ENCODE results near the gene VRK1.

Gene VRK1

DNA sequence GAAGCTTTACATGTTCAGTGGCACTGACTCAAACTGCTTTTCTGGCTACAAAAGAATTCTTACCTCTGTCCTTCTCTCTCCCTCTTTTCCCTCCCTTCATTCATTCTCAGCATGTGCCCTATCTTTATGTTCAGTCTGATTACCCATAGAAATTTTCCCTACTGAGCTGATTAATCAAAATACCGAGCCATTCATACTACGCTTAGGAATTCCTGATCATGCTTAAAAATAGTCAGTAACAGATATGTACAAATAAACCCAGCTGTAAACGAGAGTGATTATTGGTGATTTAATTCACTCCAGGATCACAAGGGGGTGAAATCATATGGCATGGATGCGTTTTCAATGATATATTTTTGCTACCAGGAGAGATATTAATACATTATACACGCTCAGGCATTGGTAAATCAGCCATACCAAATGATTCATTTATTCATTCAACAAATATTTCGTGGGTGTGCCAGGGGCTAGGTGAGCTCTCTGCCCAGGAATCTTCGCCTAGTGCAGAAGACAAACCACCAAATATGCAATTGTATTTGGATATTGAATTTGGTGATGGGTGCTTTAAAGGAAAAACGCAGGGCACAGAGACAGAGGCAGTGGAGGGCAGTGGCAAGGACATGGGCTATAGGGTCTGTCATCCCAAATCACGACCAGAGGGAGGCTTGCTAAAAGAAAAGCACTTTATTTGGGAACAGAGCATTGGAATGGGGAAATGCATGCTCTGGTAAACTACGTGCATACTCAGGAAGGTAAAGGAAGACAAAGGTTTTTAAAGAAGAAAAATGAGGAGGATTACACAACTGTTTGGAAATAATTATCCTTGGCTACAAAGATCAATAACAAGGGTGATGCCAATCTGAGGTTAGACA is 13.9 kb upstream of the VRK1 start:
- H3K4me1 ChIP-seq (ENCODE audit: insufficient read depth, low read length, poor library complexity, severe bottlenecking) = no peaks in the 10 kb centered on the region
- H3K9ac ChIP-seq (ENCODE audit: low read depth, low read length, poor library complexity, severe bottlenecking) = no peak overlapping the region
- no peaks in the 10 kb centered on the region for H3F3A ChIP-seq (ENCODE audit: low read depth)
- H2AFZ ChIP-seq (ENCODE audit: low read length) = no peak overlapping the region
- H3K9me2 ChIP-seq (replicated peaks; ENCODE audit: low read depth, low read length) = no peaks in the 10 kb centered on the region
- no peaks in the 10 kb centered on the region for H3K36me3 ChIP-seq (ENCODE audit: insufficient read depth, low read length)
- H3K9me3 ChIP-seq (ENCODE audit: insufficient read depth, low read depth, low read length) = no peaks in the 10 kb centered on the region
- H3K4me2 ChIP-seq (ENCODE audit: low read depth, low read length, poor library complexity, severe bottlenecking) = no peak overlapping the region
- H3K27me3 ChIP-seq (ENCODE audit: insufficient read depth, low read length, poor library complexity, severe bottlenecking) = no peaks in the 10 kb centered on the region
- H4K20me1 ChIP-seq (ENCODE audit: insufficient read depth, low read length, poor library complexity, severe bottlenecking) = no peaks in the 10 kb centered on the region
- H3K79me2 ChIP-seq (ENCODE audit: insufficient read depth, low read length) = no peaks in the 10 kb centered on the region
- H3K4me3 ChIP-seq (ENCODE audit: low read length, poor library complexity, severe bottlenecking) = no peak overlapping the region
- TF ChIP-seq, protein P1, sequence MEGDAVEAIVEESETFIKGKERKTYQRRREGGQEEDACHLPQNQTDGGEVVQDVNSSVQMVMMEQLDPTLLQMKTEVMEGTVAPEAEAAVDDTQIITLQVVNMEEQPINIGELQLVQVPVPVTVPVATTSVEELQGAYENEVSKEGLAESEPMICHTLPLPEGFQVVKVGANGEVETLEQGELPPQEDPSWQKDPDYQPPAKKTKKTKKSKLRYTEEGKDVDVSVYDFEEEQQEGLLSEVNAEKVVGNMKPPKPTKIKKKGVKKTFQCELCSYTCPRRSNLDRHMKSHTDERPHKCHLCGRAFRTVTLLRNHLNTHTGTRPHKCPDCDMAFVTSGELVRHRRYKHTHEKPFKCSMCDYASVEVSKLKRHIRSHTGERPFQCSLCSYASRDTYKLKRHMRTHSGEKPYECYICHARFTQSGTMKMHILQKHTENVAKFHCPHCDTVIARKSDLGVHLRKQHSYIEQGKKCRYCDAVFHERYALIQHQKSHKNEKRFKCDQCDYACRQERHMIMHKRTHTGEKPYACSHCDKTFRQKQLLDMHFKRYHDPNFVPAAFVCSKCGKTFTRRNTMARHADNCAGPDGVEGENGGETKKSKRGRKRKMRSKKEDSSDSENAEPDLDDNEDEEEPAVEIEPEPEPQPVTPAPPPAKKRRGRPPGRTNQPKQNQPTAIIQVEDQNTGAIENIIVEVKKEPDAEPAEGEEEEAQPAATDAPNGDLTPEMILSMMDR (conservative IDR thresholded peaks at IDR 0.05; ENCODE audit: low read length) = no peak
- no peak for TF ChIP-seq EZH2phosphoT487 (IDR thresholded peaks at IDR 0.05; ENCODE audit: borderline replicate concordance)

DNA sequence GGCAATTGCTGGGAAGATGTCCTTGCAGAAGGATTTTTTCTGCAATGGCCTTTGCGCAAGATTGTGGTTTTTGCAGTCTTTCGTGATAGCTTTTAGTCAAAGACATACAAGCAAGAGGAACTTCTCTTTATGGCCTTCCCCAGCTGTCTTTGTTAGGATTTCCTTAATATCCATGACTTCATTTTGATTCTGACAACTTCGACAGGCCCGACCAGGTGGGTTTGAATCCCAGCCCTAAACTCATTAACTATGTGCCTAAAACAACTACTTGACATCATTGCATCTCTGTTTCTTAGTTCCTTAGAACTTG is 13.3 kb upstream of the VRK1 start:
- no peaks in the 10 kb centered on the region for H3K79me2 ChIP-seq (ENCODE audit: insufficient read depth, low read length)
- H4K20me1 ChIP-seq (ENCODE audit: insufficient read depth, low read length, poor library complexity, severe bottlenecking) = no peaks in the 10 kb centered on the region
- H3K27me3 ChIP-seq (ENCODE audit: insufficient read depth, low read length, poor library complexity, severe bottlenecking) = no peaks in the 10 kb centered on the region
- no peak overlapping the region for H2AFZ ChIP-seq (ENCODE audit: low read length)
- H3K36me3 ChIP-seq (ENCODE audit: insufficient read depth, low read length) = no peaks in the 10 kb centered on the region
- H3K9ac ChIP-seq (ENCODE audit: low read depth, low read length, poor library complexity, severe bottlenecking) = no peak overlapping the region
- no peak overlapping the region for H3K4me2 ChIP-seq (ENCODE audit: low read depth, low read length, poor library complexity, severe bottlenecking)
- no peaks in the 10 kb centered on the region for H3F3A ChIP-seq (ENCODE audit: low read depth)
- no peaks in the 10 kb centered on the region for H3K9me3 ChIP-seq (ENCODE audit: insufficient read depth, low read depth, low read length)
- no peak overlapping the region for H3K4me3 ChIP-seq (ENCODE audit: low read length, poor library complexity, severe bottlenecking)
- H3K9me2 ChIP-seq (replicated peaks; ENCODE audit: low read depth, low read length) = no peaks in the 10 kb centered on the region
- no peaks in the 10 kb centered on the region for H3K4me1 ChIP-seq (ENCODE audit: insufficient read depth, low read length, poor library complexity, severe bottlenecking)
- TF ChIP-seq, protein P1 (conservative IDR thresholded peaks at IDR 0.05; ENCODE audit: low read length) = no peak
- no peak for TF ChIP-seq EZH2phosphoT487 (IDR thresholded peaks at IDR 0.05; ENCODE audit: borderline replicate concordance)

DNA sequence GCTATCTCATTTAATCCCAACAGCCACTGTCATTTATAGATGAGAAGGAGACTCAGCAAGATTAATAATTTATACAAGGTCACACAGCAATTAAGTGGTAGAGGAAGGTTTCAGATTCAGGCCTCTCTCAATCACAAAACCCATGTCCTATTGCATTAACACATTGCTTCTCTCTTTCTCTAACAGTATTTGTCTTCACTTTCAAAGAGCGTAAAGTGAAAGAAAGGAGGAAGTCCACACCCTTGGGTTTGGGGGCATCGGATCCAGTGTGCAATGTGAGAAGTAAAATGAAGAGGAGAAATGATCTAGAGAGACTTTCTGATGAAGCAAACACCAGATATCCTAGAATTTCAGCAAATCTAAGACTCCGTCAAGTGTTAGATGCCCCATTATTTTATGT is 7.0 kb upstream of the VRK1 start:
- Histone ChIP-seq H3K79me2 (ENCODE audit: insufficient read depth, low read length) (no peaks in the 10 kb centered on the region), H3K4me3 (ENCODE audit: low read length, poor library complexity, severe bottlenecking) (no peak overlapping the region), H3K36me3 (ENCODE audit: insufficient read depth, low read length) (no peaks in the 10 kb centered on the region), H3K27me3 (ENCODE audit: insufficient read depth, low read length, poor library complexity, severe bottlenecking) (no peaks in the 10 kb centered on the region), H3F3A (ENCODE audit: low read depth) (no peaks in the 10 kb centered on the region), H3K9me2 (replicated peaks; ENCODE audit: low read depth, low read length) (no peaks in the 10 kb centered on the region), H3K9me3 (ENCODE audit: insufficient read depth, low read depth, low read length) (no peaks in the 10 kb centered on the region), H2AFZ (ENCODE audit: low read length) (no peak overlapping the region), H3K4me2 (ENCODE audit: low read depth, low read length, poor library complexity, severe bottlenecking) (no peak overlapping the region), H3K9ac (ENCODE audit: low read depth, low read length, poor library complexity, severe bottlenecking) (no peak overlapping the region), H4K20me1 (ENCODE audit: insufficient read depth, low read length, poor library complexity, severe bottlenecking) (no peaks in the 10 kb centered on the region), H3K4me1 (ENCODE audit: insufficient read depth, low read length, poor library complexity, severe bottlenecking) (no peaks in the 10 kb centered on the region)
- no peak for TF ChIP-seq EZH2phosphoT487 (IDR thresholded peaks at IDR 0.05; ENCODE audit: borderline replicate concordance)
- TF ChIP-seq, protein P1 (conservative IDR thresholded peaks at IDR 0.05; ENCODE audit: low read length) = no peak

Data from Loucy (cell line).